Esophagus squamous epithelium (tissue), 4 donors: ENCODE measurements around the gene PFKL.

Experiments
- POLR2A ChIP-seq, 4 donors: fragments of 450-650 bp; IDR thresholded peaks; one replicate each; pipeline ENCODE4 v1.6.1; 2017; ENCODE audit warnings: antibody characterized with exemption in 4 of 4, mild to moderate bottlenecking in 4 of 4, moderate library complexity in 3 of 4
- TF ChIP-seq, protein P1 (sequence below), 6 experiments: fragments of 450-650 bp in 4 of 6; fragments of 200-600 bp in 2 of 6; sonication (generic) in 2 of 6; IDR thresholded peaks; one replicate each; pipeline ENCODE4 v1.5.1; 2016 to 2019; ENCODE audit warnings: antibody characterized with exemption in 6 of 6, mild to moderate bottlenecking in 4 of 6, moderate library complexity in 4 of 6

DNA sequence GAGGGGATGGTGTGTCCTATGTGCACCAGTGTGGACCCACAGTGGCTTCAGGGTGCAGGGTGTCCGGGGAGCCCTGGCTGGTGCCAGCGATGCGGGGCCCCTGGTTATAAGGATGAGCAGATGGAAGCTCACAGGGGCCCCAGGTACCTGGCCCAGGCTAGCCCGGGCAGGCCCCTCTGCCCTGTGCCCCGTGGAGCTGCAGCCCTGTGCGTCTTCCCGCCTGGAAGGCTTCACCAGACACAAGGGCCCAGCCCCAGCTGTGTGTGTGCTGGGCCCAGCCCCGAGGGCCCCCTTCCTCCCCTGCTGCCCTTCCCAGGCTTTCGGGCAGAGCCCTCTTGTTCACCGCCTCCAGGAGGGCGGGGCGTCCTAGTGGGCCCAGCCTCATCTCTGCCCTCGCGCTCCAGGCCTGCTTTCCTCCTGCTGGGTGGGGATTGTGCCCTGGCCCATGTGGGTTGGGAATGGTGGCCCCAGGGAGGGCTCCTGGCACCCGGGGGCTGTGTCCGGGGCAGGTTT is 15.9 kb downstream of the PFKL start:
- no peak for TF ChIP-seq POLR2A (IDR thresholded peaks at IDR 0.05)
- TF ChIP-seq, protein P1, sequence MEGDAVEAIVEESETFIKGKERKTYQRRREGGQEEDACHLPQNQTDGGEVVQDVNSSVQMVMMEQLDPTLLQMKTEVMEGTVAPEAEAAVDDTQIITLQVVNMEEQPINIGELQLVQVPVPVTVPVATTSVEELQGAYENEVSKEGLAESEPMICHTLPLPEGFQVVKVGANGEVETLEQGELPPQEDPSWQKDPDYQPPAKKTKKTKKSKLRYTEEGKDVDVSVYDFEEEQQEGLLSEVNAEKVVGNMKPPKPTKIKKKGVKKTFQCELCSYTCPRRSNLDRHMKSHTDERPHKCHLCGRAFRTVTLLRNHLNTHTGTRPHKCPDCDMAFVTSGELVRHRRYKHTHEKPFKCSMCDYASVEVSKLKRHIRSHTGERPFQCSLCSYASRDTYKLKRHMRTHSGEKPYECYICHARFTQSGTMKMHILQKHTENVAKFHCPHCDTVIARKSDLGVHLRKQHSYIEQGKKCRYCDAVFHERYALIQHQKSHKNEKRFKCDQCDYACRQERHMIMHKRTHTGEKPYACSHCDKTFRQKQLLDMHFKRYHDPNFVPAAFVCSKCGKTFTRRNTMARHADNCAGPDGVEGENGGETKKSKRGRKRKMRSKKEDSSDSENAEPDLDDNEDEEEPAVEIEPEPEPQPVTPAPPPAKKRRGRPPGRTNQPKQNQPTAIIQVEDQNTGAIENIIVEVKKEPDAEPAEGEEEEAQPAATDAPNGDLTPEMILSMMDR (IDR thresholded peaks at IDR 0.05), result no peak
